ENCODE results near the gene FOXF1.

- TF ChIP-seq CTCF (IDR thresholded peaks at IDR 0.05): no peak
- TF ChIP-seq POLR2A (IDR thresholded peaks at IDR 0.05): no peak
These were observed 17.2 kb upstream of the FOXF1 start for GRCh38 chr16:86492961-86493629.

All from upper lobe of left lung (tissue), 4 donors.